HG02885 (cell line): ENCODE results near the gene MYO1C.
"Not testable (repeated sequence)": the region's sequence is repeated elsewhere in the genome, so short reads cannot be mapped to it uniquely, and the experiment has no call there.

Source experiments
- ATAC-seq: cut with Tn5 transposase; IDR thresholded peaks from one replicate; pipeline ENCODE4 v1.9.1; 2021; ENCODE audit warnings: mild to moderate bottlenecking; ENCODE audit not compliant: unreplicated experiment, poor library complexity

MYO1C gene

GRCh38 chr17:1470071-1470754 is 22.3 kb downstream of the MYO1C start:
- no peak for ATAC-seq

- ATAC-seq, result no peak
Observed at GRCh38 chr17:1469231-1469852, 23.1 kb downstream of the MYO1C start.

- no peak for ATAC-seq
Observed at GRCh38 chr17:1467898-1468492, 24.5 kb downstream of the MYO1C start.

- no peak for ATAC-seq
Observed at GRCh38 chr17:1467258-1467657, 25.2 kb downstream of the MYO1C start.

- no peak for ATAC-seq
Observed at GRCh38 chr17:1464186-1464585, 28.3 kb downstream of the MYO1C start.

GRCh38 chr17:1462164-1463112 is 30.0 kb downstream of the MYO1C start:
- ATAC-seq, result no peak

GRCh38 chr17:1461198-1461944 is 31.1 kb downstream of the MYO1C start:
- no peak for ATAC-seq

- ATAC-seq, result no peak
Observed at GRCh38 chr17:1460233-1460632, 32.3 kb downstream of the MYO1C start.

GRCh38 chr17:1455797-1456599 is 36.5 kb downstream of the MYO1C start, which contains the start of gene CRK:
CRK (minus strand) TSS chr17:1456232; CDS start chr17:1456117, 115 bp downstream.
- peak; percentile 87 for ATAC-seq

- ATAC-seq, result peak; percentile 37
Observed at GRCh38 chr17:1455291-1455796, 37.1 kb downstream of the MYO1C start.

GRCh38 chr17:1454541-1454940 is 37.9 kb downstream of the MYO1C start:
- ATAC-seq, result no peak

GRCh38 chr17:1453694-1454093 is 38.8 kb downstream of the MYO1C start:
- not testable (repeated sequence) for ATAC-seq

GRCh38 chr17:1452836-1453235 is 39.6 kb downstream of the MYO1C start:
- no peak for ATAC-seq

- not testable (repeated sequence) for ATAC-seq
Observed at GRCh38 chr17:1450261-1450660, 42.2 kb downstream of the MYO1C start.

- ATAC-seq, result no peak
Observed at GRCh38 chr17:1449412-1449967, 43.0 kb downstream of the MYO1C start.

GRCh38 chr17:1447052-1447451 is 45.4 kb downstream of the MYO1C start:
- ATAC-seq, result no peak

- no peak for ATAC-seq
Observed at GRCh38 chr17:1446201-1446600, 46.3 kb downstream of the MYO1C start.

- ATAC-seq, result not testable (repeated sequence)
Observed at GRCh38 chr17:1445695-1446094, 46.8 kb downstream of the MYO1C start.
